IPS DF 6.9 (cell line): Measurements from ENCODE around the gene DLK2.
A peak's percentile ranks its signal among the peaks of the same experiment; 100 is the strongest.

ENCODE experiments used
- DNase-seq: peaks from one replicate; pipeline ENCODE4 v3.0.0-alpha.2; 2013; ENCODE audit warnings: low read depth, low spot score
- H3K27ac ChIP-seq: one replicate; pipeline ENCODE4 v1.5.1; 2013; ENCODE audit warnings: low read length, control low read depth
- H3K27me3 ChIP-seq: 2 replicates; pipeline ENCODE4 v1.6.1; 2013; ENCODE audit warnings: mild to moderate bottlenecking, low read length; ENCODE audit not compliant: control insufficient read depth, insufficient read depth
- H3K36me3 ChIP-seq: 2 replicates; pipeline ENCODE4 v1.6.1; 2013; ENCODE audit warnings: low read length; ENCODE audit not compliant: control insufficient read depth, insufficient read depth
- H3K4me1 ChIP-seq: 2 replicates; pipeline ENCODE4 v1.6.1; 2013; ENCODE audit warnings: low read length; ENCODE audit not compliant: control insufficient read depth, insufficient read depth
- H3K4me3 ChIP-seq: 2 replicates; pipeline ENCODE4 v1.5.1; 2013; ENCODE audit warnings: mild to moderate bottlenecking, low read length
- H3K9me3 ChIP-seq: 2 replicates; pipeline ENCODE4 v1.6.1; 2013; ENCODE audit warnings: low read length, inconsistent platforms; ENCODE audit not compliant: control insufficient read depth, insufficient read depth
- WGBS: extraction: QIAGEN DNeasy Blood & Tissue Kit; methylation state at CpG from one replicate; pipeline ENCODE4 v1.1.7; 2013; ENCODE audit warnings: mixed read lengths, missing lambda C conversion rate; ENCODE audit not compliant: insufficient read length, insufficient coverage; 5-methylcytosine and 5-hydroxymethylcytosine counted together

DLK2 gene

DNA sequence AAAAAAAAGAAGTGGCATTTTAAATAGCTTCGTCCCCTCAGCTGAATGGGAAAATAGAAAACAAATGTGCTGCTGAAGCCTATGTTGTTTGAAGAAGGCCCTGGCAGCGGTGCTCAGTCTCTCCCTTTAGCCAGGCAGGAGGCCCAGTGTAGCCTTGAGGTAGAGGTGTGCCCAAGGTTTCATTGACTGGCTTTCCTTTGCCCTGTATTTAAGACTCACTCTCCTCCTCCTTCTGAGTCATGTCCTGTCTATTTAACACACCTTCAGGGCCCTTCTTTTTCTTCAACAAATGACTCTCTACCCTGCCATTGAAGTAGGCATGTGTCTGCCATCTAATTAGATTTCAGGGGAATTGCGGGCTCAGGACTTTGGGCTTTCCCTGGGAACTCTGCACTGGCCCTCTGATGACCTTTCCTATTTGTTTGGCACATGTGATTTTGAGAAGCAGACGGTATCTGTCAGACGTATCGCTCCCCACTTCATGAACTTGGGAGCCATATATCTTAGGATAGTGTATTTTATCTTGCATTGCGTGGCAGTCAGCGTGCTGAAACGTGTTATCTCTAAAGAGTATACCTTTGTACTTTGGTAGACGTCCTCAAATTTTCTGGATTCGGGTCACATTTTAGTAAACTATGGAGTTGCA, 26.4 kb upstream of the DLK2 start:
- DNase-seq, result no peak
- Histone ChIP-seq H3K4me3 (no peak overlapping the region), H3K36me3 (no peaks in the 10 kb centered on the region), H3K9me3 (no peaks in the 10 kb centered on the region), H3K27ac (no peak overlapping the region), H3K4me1 (peaks cover 5% of the 10 kb centered on the region; the same call in 1 of the 2 replicates), H3K27me3 (no peaks in the 10 kb centered on the region)
- WGBS, result no CpG with 5 or more reads among the region's 11 CpGs

DNA sequence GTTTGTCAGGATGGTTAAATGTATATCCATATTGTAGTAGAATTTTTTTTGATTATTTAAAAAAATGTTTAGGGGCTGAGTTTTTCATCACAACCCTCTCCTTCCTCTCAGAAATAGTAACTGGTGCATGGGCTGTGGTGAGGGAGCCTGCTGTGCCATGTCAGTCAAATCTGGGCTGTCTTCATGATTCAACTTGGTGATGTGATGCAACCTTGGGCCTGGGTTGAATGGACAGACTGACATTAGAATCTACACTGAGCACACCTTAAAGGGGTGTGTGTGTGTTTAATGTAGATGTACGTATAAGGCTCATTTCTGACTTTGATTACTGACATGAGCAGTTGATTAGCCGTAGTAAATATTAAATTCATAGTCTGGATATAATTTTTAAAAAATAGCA, 25.7 kb upstream of the DLK2 start:
- no peak overlapping the region for H3K27ac ChIP-seq
- no CpG with 5 or more reads among the region's 2 CpGs for WGBS

DNA sequence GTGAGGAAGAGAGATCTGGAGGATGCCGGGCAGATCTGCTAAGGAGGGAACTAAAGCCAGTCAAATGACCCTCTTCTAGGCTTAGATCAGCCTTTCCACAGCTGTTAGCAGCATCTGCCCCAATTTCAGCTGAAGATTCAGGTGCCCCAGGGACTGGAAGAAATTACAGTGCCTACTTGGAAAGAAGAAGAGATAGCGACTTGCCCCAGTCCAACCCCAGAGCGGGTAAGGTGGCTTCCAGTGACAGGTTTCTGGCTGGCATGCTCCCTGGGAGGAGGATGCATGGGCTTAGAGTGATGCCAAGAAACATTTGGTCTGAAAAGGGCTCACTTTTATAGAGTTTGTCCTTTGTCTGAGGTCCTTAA, 22.6 kb upstream of the DLK2 start:
- no CpG with 5 or more reads among the region's 3 CpGs for WGBS
- H3K4me1 ChIP-seq, result peaks cover 5% of the 10 kb centered on the region; the same call in 1 of the 2 replicates
- DNase-seq, result no peak

More for the DNA sequence above, 25.7 kb upstream of the DLK2 start:
- no peaks in the 10 kb centered on the region for H3K36me3 ChIP-seq
- no peaks in the 10 kb centered on the region for H3K27me3 ChIP-seq
- no peak for DNase-seq
- peaks cover 5% of the 10 kb centered on the region; the same call in 1 of the 2 replicates for H3K4me1 ChIP-seq
- H3K9me3 ChIP-seq, result no peaks in the 10 kb centered on the region
- H3K4me3 ChIP-seq, result no peak overlapping the region

DNA sequence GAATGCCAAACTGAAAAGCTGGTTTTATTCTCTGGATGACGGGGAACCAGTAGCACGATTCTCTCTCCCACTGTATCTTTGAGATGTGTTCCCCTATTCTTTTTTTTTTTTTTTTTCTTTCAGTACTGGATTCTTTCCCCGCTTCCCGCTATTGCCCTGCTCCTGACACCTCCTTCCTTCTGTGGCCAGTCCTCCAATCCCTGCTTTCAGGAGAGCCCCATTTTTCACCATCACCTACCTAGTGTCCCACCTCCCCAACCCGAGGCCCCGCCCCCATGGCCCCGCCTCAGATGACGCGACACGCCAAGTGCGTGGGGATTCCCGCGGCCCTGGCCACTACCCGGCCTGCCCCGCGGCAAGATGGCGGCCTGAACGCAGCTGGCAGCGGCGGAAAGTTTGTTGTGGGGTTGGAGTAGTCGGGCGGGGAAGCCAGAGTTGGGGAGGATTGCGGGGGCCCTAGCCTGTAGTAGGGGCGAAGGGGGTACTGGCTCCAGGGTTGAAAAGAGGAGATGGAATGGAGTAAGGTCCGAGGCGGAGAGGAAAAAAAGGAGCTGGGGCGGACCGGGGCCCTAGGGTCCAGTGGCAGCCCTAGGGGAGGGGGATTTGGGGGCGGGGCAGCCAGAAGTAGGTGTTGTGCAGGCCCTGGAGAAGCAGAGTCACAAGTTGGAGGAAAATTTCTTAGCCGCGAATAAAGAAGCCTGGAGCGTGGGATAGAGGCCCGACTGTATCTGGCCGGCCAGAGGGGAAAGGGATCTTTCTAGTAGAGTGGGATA, 22.1 kb upstream of the DLK2 start, which contains the start of gene TJAP1:
TJAP1 (plus strand) TSS at position 336 of the 773 bp plus-strand sequence. CDS start 21,432 bp downstream, outside the sequence.
- Histone ChIP-seq H3K36me3 (no peaks in the 10 kb centered on the region), H3K9me3 (no peaks in the 10 kb centered on the region), H3K27ac (no peak within 1 kb of the TSS), H3K4me3 (peak within 1 kb of the TSS; percentile 90; the same call in 1 of the 2 replicates), H3K4me1 (peaks cover 5% of the 10 kb centered on the region; the same call in 1 of the 2 replicates), H3K27me3 (no peaks in the 10 kb centered on the region; the same call in 1 of the 2 replicates)
- WGBS, result no CpG with 5 or more reads among the region's 34 CpGs
- DNase-seq, result peak; percentile 83

More for the DNA sequence above, 22.6 kb upstream of the DLK2 start:
- Histone ChIP-seq H3K36me3 (no peaks in the 10 kb centered on the region), H3K27me3 (no peaks in the 10 kb centered on the region; the same call in 1 of the 2 replicates), H3K27ac (no peak overlapping the region), H3K9me3 (no peaks in the 10 kb centered on the region), H3K4me3 (peak overlapping the region; percentile 90; the same call in 1 of the 2 replicates)

DNA sequence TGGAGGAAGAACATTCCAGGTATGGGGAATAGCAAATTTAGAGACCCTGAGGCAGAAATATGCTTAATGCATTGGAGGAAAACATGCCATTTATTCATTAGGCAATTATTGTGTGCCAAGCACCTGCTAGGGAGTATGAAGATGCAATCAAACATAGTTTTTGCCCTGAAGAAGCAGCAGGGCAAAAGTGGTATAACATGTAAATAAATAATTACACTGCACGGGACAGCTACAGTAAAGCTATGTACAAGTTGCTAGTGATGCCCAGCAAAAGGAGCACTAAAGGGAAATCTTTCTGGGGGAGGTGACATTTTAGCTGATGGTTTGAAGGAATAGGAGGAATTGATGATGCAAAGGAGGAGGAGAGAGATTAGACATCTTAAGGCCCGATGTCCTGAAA, 21.4 kb upstream of the DLK2 start:
- Histone ChIP-seq H3K4me3 (no peak overlapping the region; the same call in 1 of the 2 replicates), H3K27ac (no peak overlapping the region), H3K9me3 (no peaks in the 10 kb centered on the region), H3K4me1 (peaks cover 2% of the 10 kb centered on the region; the same call in 1 of the 2 replicates), H3K36me3 (no peaks in the 10 kb centered on the region), H3K27me3 (no peaks in the 10 kb centered on the region; the same call in 1 of the 2 replicates)
- no peak for DNase-seq
- WGBS, result no CpG with 5 or more reads among the region's 2 CpGs

DNA sequence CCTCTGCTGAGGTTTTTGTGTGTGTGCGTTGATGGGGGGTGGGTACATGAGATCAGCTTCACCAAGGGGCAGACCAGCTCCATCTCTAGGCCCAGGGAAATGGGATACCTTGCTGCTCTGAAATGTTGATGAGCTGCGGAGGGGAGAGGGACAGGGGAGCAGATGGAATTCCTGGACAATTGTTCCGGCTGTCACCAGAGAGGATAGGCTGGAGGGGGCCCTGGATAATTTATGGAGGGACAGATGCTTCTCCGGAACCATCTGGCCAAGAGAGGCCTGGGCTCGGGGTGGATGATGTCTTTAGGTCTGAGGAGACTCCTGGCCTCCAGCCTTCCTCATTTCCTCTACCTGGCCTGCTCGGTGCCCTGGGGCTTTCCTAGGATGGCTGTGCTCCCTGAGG, 20.2 kb upstream of the DLK2 start:
- H3K27me3 ChIP-seq, result no peaks in the 10 kb centered on the region; the same call in 1 of the 2 replicates
- no peak overlapping the region for H3K27ac ChIP-seq
- H3K9me3 ChIP-seq, result no peaks in the 10 kb centered on the region
- no CpG with 5 or more reads among the region's 6 CpGs for WGBS
- no peak for DNase-seq
- H3K4me1 ChIP-seq, result 0 out of 2 replicates have a peak, but pooled peaks cover 2% of the 10 kb centered on the region
- H3K36me3 ChIP-seq, result no peaks in the 10 kb centered on the region
- H3K4me3 ChIP-seq, result no peak overlapping the region

DNA sequence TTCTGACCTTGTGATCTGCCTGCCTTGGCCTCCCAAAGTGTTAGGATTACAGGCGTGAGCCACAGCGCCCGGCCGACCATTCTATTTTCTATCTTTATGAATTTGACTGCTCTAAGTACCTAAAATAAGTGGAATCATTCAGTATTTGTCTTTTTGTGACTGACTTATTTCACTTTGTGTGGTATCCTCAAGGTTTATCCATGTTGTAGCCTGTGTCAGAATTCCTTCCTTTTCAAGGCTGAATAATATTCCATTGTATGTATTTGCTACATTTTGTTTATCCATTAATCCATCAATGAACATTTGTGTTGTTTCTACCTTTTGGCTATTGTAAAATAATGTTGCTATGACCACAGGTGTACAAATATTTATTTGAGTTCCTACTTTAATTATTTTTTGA, 17.2 kb upstream of the DLK2 start:
- Histone ChIP-seq H3K36me3 (no peaks in the 10 kb centered on the region), H3K9me3 (no peaks in the 10 kb centered on the region), H3K4me3 (no peak overlapping the region), H3K4me1 (peaks cover 2% of the 10 kb centered on the region; the same call in 1 of the 2 replicates), H3K27ac (no peak overlapping the region), H3K27me3 (no peaks in the 10 kb centered on the region; the same call in 1 of the 2 replicates)
- WGBS, result no CpG with 5 or more reads among the region's 4 CpGs
- DNase-seq, result no peak

DNA sequence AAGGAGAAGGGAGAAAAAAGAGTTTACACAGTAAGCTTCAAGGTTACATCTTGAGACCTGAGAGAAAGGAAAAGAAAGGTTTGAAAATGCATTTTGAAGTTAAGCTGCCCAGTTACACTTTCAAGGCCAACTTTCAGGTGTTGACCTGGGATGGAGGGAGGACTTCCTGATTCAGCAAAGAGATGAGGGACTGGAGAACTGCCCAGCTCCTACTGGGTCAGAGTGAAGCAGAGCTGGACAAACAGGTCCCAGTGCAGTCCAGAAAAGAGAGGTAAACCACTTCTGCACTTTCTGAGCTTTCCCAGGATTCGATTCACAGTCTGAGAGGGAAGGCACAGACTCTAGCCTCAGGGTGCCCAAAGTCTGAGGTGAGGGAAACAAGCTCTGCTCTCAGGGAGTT, 16.1 kb upstream of the DLK2 start:
- no CpG with 5 or more reads among the region's 1 CpG for WGBS
- H3K4me3 ChIP-seq, result no peak overlapping the region
- H3K4me1 ChIP-seq, result peaks cover 2% of the 10 kb centered on the region; the same call in 1 of the 2 replicates

DNA sequence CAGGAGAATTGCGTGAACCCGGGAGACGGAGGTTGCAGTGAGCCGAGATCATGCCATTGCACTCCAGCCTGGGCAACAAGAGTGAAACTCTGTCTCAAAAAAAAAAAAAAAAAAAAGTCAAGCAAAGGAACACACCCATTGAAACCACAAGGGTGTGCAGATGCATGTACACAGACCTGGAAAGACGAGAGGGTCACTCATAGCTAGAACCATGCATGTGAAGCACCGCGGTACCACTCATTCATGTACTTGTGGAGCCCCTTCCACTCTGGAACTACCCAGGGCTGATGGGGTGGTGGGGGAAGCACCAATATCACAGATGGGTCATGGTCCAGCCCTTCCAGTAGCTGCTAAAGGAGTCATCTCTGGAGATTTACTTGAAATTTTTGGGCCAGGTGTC, 14.6 kb upstream of the DLK2 start:
- Histone ChIP-seq H3K27ac (no peak overlapping the region), H3K9me3 (no peaks in the 10 kb centered on the region), H3K4me1 (peaks cover 2% of the 10 kb centered on the region; the same call in 1 of the 2 replicates), H3K27me3 (no peaks in the 10 kb centered on the region; the same call in 1 of the 2 replicates), H3K36me3 (no peaks in the 10 kb centered on the region), H3K4me3 (no peak overlapping the region)
- WGBS, result no CpG with 5 or more reads among the region's 7 CpGs
- DNase-seq, result no peak

More for the DNA sequence above, 16.1 kb upstream of the DLK2 start:
- no peak for DNase-seq
- Histone ChIP-seq H3K36me3 (no peaks in the 10 kb centered on the region), H3K9me3 (no peaks in the 10 kb centered on the region), H3K27me3 (no peaks in the 10 kb centered on the region; the same call in 1 of the 2 replicates), H3K27ac (no peak overlapping the region)
